SIG-M5 treated with dmso at 0.1 percent for 504 hours (cell line): ENCODE measurements around the gene TTLL9.
A peak's percentile ranks its signal among the peaks of the same experiment; 100 is the strongest.

Source experiments
- DNase-seq: peaks from one replicate; lab custom pipeline; 2025; ENCODE audit not compliant: unreplicated experiment; lab: John Stamatoyannopoulos, UW

Gene TTLL9

GRCh38 chr20:31877684-31878083 is 7.2 kb downstream of the TTLL9 start:
- no peak for DNase-seq

- peak; percentile 93 for DNase-seq
Observed at GRCh38 chr20:31879143-31879987, 8.9 kb downstream of the TTLL9 start.

- no peak for DNase-seq
Observed at GRCh38 chr20:31881945-31882344, 11.5 kb downstream of the TTLL9 start.

- DNase-seq = no peak
Observed at GRCh38 chr20:31883829-31884228, 13.4 kb downstream of the TTLL9 start.

- no peak for DNase-seq
Observed at GRCh38 chr20:31890646-31891045, 20.2 kb downstream of the TTLL9 start.

- DNase-seq = peak; percentile 80
Observed at GRCh38 chr20:31894980-31895675, 24.7 kb downstream of the TTLL9 start.

GRCh38 chr20:31896049-31896448 is 25.6 kb downstream of the TTLL9 start:
- DNase-seq = no peak

GRCh38 chr20:31897541-31897940 is 27.1 kb downstream of the TTLL9 start:
- DNase-seq = no peak

- DNase-seq = no peak
Observed at GRCh38 chr20:31901615-31902014, 31.2 kb downstream of the TTLL9 start.

GRCh38 chr20:31903627-31904386 is 33.4 kb downstream of the TTLL9 start:
- DNase-seq = no peak

- DNase-seq = no peak
Observed at GRCh38 chr20:31906001-31906400, 35.6 kb downstream of the TTLL9 start.

- DNase-seq = no peak
Observed at GRCh38 chr20:31907046-31907445, 36.6 kb downstream of the TTLL9 start.

GRCh38 chr20:31908016-31908415 is 37.6 kb downstream of the TTLL9 start:
- DNase-seq = no peak

- no peak for DNase-seq
Observed at GRCh38 chr20:31908424-31908823, 38.0 kb downstream of the TTLL9 start.

- DNase-seq = no peak
Observed at GRCh38 chr20:31909253-31910070, 39.0 kb downstream of the TTLL9 start.

GRCh38 chr20:31910071-31910803 is 39.8 kb downstream of the TTLL9 start:
- DNase-seq = no peak

- DNase-seq = no peak
Observed at GRCh38 chr20:31913431-31914157, 43.2 kb downstream of the TTLL9 start.

- no peak for DNase-seq
Observed at GRCh38 chr20:31914170-31914569, 43.7 kb downstream of the TTLL9 start.

GRCh38 chr20:31915491-31916280 is 45.3 kb downstream of the TTLL9 start:
- DNase-seq = no peak
